Pancreas (tissue), 10 donors: ENCODE results near the gene GNA12. TPM values are rescaled to one million over a fixed set of nuclear protein-coding genes. Genes with fewer than 3 reads are reported as not detected.

Experiments used
- ATAC-seq, 4 donors: fragments of 200-7000 bp; cut with Tn5 transposase; one replicate each; pipeline versions ENCODE4 v1.8.0 to v1.9.1; 2020; ENCODE audit warnings: mild to moderate bottlenecking in 4 of 4, moderate library complexity in 4 of 4
- DNase-seq, 6 donors: peaks; one replicate each; pipeline ENCODE4 v3.0.0-alpha.2; 2020
- FAIRE-seq: peaks from 2 replicates; lab custom pipeline; 2012; peaks lifted over from hg19 to GRCh38; lab: Jason Lieb, UNC
- H3K27ac ChIP-seq, 4 donors: fragments of 200-600 bp; sonication (generic); 1 replicate in 3 of 4; 2 replicates in 1 of 4; pipeline versions ENCODE4 v1.5.0 to v1.8.0; 2020
- H3K27me3 ChIP-seq, 4 donors: fragments of 200-600 bp; one replicate each; pipeline ENCODE4 v1.8.0; 2021
- H3K36me3 ChIP-seq, 3 donors: fragments of 200-600 bp; sonication (generic) in 1 of 3; one replicate each; pipeline versions ENCODE4 v1.5.0 to v1.8.0; 2020 to 2021
- H3K4me1 ChIP-seq, 3 donors: fragments of 200-600 bp; one replicate each; pipeline ENCODE4 v1.8.0; 2021
- H3K4me3 ChIP-seq, 4 donors: fragments of 200-600 bp; sonication (generic) in 2 of 4; one replicate each; pipeline versions ENCODE4 v1.5.0 to v1.8.0; 2020 to 2021
- H3K9me3 ChIP-seq, 4 donors: fragments of 200-600 bp; one replicate each; pipeline ENCODE4 v1.8.0; 2021
- CTCF ChIP-seq, 4 donors: fragments of 200-600 bp; sonication (generic) in 3 of 4; IDR thresholded peaks; one replicate each; pipeline versions ENCODE4 v1.5.0 to v1.8.0; 2021; ENCODE audit warnings: antibody characterized with exemption in 4 of 4
- WGBS, 2 donors: extraction: QIAGEN DNeasy Blood & Tissue Kit; methylation state at CpG; one replicate each; pipeline ENCODE4 v1.1.7; 2013; 5-methylcytosine and 5-hydroxymethylcytosine counted together
- intact Hi-C, 3 donors: fragments of 100-400 bp; cut with DNase I; formaldehyde crosslinking; loops; one replicate each; pipeline versions ENCODE4 v1.11.1 to v1.14.2; 2022
- polyA plus RNA-seq, 2 donors: library from polyadenylated mRNA; stranded (reverse); fragments of 200-250 nt; gene quantifications; one replicate each; pipeline ENCODE4 v1.2.3, GENCODE V29; 2013
- total RNA-seq, 6 donors: library from RNA; stranded (reverse); fragmentation: NEBNext Ultra II Directional in 4 of 6; extraction: Animal tissue kit (Norgen Biotek cat#: 25700) in 4 of 6; gene quantifications; one replicate each; pipeline versions ENCODE4 v1.2.1 to v1.2.4, GENCODE V29; 2021 to 2023
- donor health status: healthy with polysubstance abuse.
- donor health status: DM: no; HTN: no; CAD: no; lungs with moderate emphysema.
- donor health status: DM: no; HTN: no; CAD: no.
- donor health status: control.
- donor health status: control.
- donor health status: Bipolar disorder and iron deficiency.
- donor health status: DM: yes; HTN: yes; CAD: no.
- donor health status: DM: no; HTN: no; CAD: no.
- donor health status: DM: no; HTN: no; CAD: no.
- donor health status: DM: yes; HTN: yes; CAD: no.

The GNA12 gene
- total RNA-seq, result 10 to 100 TPM; 11.4 to 23.0 (median 18.5) TPM
- polyA plus RNA-seq, result 10 to 100 TPM in 1 of 2 donors, 1 to 10 TPM in 1; 7.5 to 12.2 TPM

GRCh38 chr7:2844153-2845033, at the start of gene GNA12:
Gene GNA12, minus strand, starts transcription at chr7:2844308. Its CDS starts 147 bp downstream, at chr7:2844161.
- DNase-seq (peak; percentile 98 to 100 (median 99)), FAIRE-seq (peak; percentile 87), ATAC-seq (peak; percentile 97 to 99 (median 97))
- no peak for TF ChIP-seq CTCF (IDR thresholded peaks at IDR 0.05)
- Histone ChIP-seq H3K4me1 (peaks cover 0 to 8% (median 0%) of the 10 kb centered on the region in 3 donors), H3K4me3 (peak within 1 kb of the TSS; percentile 48 to 79 (median 62)), H3K27me3 (no peaks in the 10 kb centered on the region), H3K9me3 (no peaks in the 10 kb centered on the region), H3K36me3 (no peaks in the 10 kb centered on the region), H3K27ac (peak within 1 kb of the TSS in 2 of 4 donors; percentile 42 to 56)
- 1% methylated on average over 47 to 79 of the region's 79 CpGs for WGBS, 2 donors
- intact Hi-C loops, result no loop called here

GRCh38 chr7:2893411-2893861, 49.3 kb upstream of the GNA12 start:
- no peak for DNase-seq
- TF ChIP-seq CTCF (IDR thresholded peaks at IDR 0.05), result no peak
- 66 to 77% methylated on average over 9 of the region's 9 CpGs for WGBS, 2 donors
- Histone ChIP-seq H3K4me3 (no peak overlapping the region), H3K27ac (no peak overlapping the region), H3K4me1 (no peaks in the 10 kb centered on the region), H3K9me3 (no peaks in the 10 kb centered on the region), H3K27me3 (no peaks in the 10 kb centered on the region), H3K36me3 (no peaks in the 10 kb centered on the region)
- intact Hi-C loops, result no loop called here
- ATAC-seq, result no peak
- FAIRE-seq, result no peak

GRCh38 chr7:2892549-2892948, 48.4 kb upstream of the GNA12 start:
- TF ChIP-seq CTCF (IDR thresholded peaks at IDR 0.05), result no peak
- H3K4me3 ChIP-seq, result no peak overlapping the region
- no peak for DNase-seq
- no peaks in the 10 kb centered on the region for H3K4me1 ChIP-seq
- WGBS, 2 donors, result 33 to 36% methylated on average over 8 of the region's 8 CpGs
- no peak overlapping the region for H3K27ac ChIP-seq
- no peak for ATAC-seq
- intact Hi-C loops, result no loop called here
- FAIRE-seq, result no peak
- H3K36me3 ChIP-seq, result no peaks in the 10 kb centered on the region
- no peaks in the 10 kb centered on the region for H3K9me3 ChIP-seq
- H3K27me3 ChIP-seq, result no peaks in the 10 kb centered on the region

- H3K9me3 ChIP-seq, result no peaks in the 10 kb centered on the region
- H3K27me3 ChIP-seq, result no peaks in the 10 kb centered on the region
- no peak overlapping the region for H3K4me3 ChIP-seq
- FAIRE-seq (no peak), ATAC-seq (no peak), DNase-seq (no peak)
- no peak for TF ChIP-seq CTCF (IDR thresholded peaks at IDR 0.05)
- H3K4me1 ChIP-seq, result no peaks in the 10 kb centered on the region
- H3K27ac ChIP-seq, result no peak overlapping the region
- intact Hi-C loops, result no loop called here
- WGBS, 2 donors, result 52 to 81% methylated on average over 7 of the region's 7 CpGs
- H3K36me3 ChIP-seq, result no peaks in the 10 kb centered on the region
Measured at GRCh38 chr7:2887816-2888215, 43.7 kb upstream of the GNA12 start.

GRCh38 chr7:2886900-2887299, 42.8 kb upstream of the GNA12 start:
- Histone ChIP-seq H3K36me3 (no peaks in the 10 kb centered on the region), H3K4me1 (no peaks in the 10 kb centered on the region), H3K9me3 (no peaks in the 10 kb centered on the region), H3K4me3 (peak overlapping the region in 1 of 4 donors; percentile 11), H3K27me3 (no peaks in the 10 kb centered on the region), H3K27ac (no peak overlapping the region)
- DNase-seq (peak in 4 of 6 donors; percentile 48 to 64 (median 56)), FAIRE-seq (no peak), ATAC-seq (peak; percentile 90 to 99 (median 95))
- 18% methylated on average over 12 of the region's 12 CpGs for WGBS, 2 donors
- intact Hi-C loops, result no loop called here
- peak; percentile 18 to 65 (median 33) for TF ChIP-seq CTCF (IDR thresholded peaks at IDR 0.05)
